ENCODE results near the gene GAS7. TPM values are rescaled to one million over a fixed set of nuclear protein-coding genes. Genes with fewer than 3 reads are reported as not detected.

The GAS7 gene
- total and polyA plus RNA-seq, 8 donors = 30.4 to 83.4 (median 40.1) TPM

GRCh38 chr17:9979463-9979995 lies 218.9 kb downstream of the GAS7 start:
- intact Hi-C loops (cut with DNase I) = no loop called here
- no peak for TF ChIP-seq CTCF (IDR thresholded peaks at IDR 0.05)
- no peak for ATAC-seq

GRCh38 chr17:9977180-9977575 lies 221.2 kb downstream of the GAS7 start:
- H3K9me3 ChIP-seq = no peaks in the 10 kb centered on the region
- H3K27ac ChIP-seq = peak overlapping the region in 1 of 2 donors; percentile 73
- DNase-seq (no peak), ATAC-seq (peak; percentile 6)
- TF ChIP-seq CTCF (IDR thresholded peaks at IDR 0.05) = no peak
- peaks cover 0 to 11% of the 10 kb centered on the region in 2 donors for H3K36me3 ChIP-seq
- H3K27me3 ChIP-seq = no peaks in the 10 kb centered on the region
- peaks cover under 1 to 37% of the 10 kb centered on the region in 2 donors for H3K4me1 ChIP-seq
- intact Hi-C loops (cut with DNase I) = no loop called here
- H3K4me3 ChIP-seq = no peak overlapping the region

More at GRCh38 chr17:9979463-9979995, 218.9 kb downstream of the GAS7 start:
- Histone ChIP-seq H3K4me3 (no peak overlapping the region), H3K36me3 (peaks cover 0 to 11% of the 10 kb centered on the region in 2 donors), H3K9me3 (no peaks in the 10 kb centered on the region), H3K4me1 (peaks cover 0 to 26% of the 10 kb centered on the region in 2 donors), H3K27me3 (no peaks in the 10 kb centered on the region), H3K27ac (no peak overlapping the region)
- no peak for DNase-seq

GRCh38 chr17:9976283-9977179 lies 221.9 kb downstream of the GAS7 start:
- intact Hi-C loops (cut with DNase I) = no loop called here
- peaks cover 6 to 43% of the 10 kb centered on the region in 2 donors for H3K4me1 ChIP-seq
- ATAC-seq = no peak
- no peaks in the 10 kb centered on the region for H3K9me3 ChIP-seq
- H3K4me3 ChIP-seq = no peak overlapping the region
- H3K27me3 ChIP-seq = no peaks in the 10 kb centered on the region
- peaks cover 0 to 10% of the 10 kb centered on the region in 2 donors for H3K36me3 ChIP-seq
- peak overlapping the region in 1 of 2 donors; percentile 73 for H3K27ac ChIP-seq
- no peak for DNase-seq
- no peak for TF ChIP-seq CTCF (IDR thresholded peaks at IDR 0.05)

- peak; percentile 54 for ATAC-seq
- peak overlapping the region; percentile 67 to 73 for H3K27ac ChIP-seq
These were observed 223.7 kb downstream of the GAS7 start for GRCh38 chr17:9974448-9975381.

More at GRCh38 chr17:9974448-9975381, 223.7 kb downstream of the GAS7 start:
- H3K36me3 ChIP-seq = no peaks in the 10 kb centered on the region
- no peak for TF ChIP-seq CTCF (IDR thresholded peaks at IDR 0.05)
- peaks cover 6 to 43% of the 10 kb centered on the region in 2 donors for H3K4me1 ChIP-seq
- H3K27me3 ChIP-seq = no peaks in the 10 kb centered on the region
- DNase-seq = peak in 1 of 4 donors; percentile 61
- intact Hi-C loops (cut with DNase I) = no loop called here
- H3K4me3 ChIP-seq = no peak overlapping the region
- no peaks in the 10 kb centered on the region for H3K9me3 ChIP-seq
